BLaER1 treated with 17β-estradiol and CSF1 and Interleukin-3, amounts not matched to agents 10 nM and 100 nM (cell line): ENCODE results near the gene SPOCK3.
"Not testable (repeated sequence)": the region's sequence is repeated elsewhere in the genome, so short reads cannot be mapped to it uniquely, and the experiment has no call there.

ENCODE experiments used
- H3K27ac ChIP-seq, 11 experiments: shearing (Covaris generic); formaldehyde crosslinking; 2 replicates each; pipeline ENCODE4 v1.8.1; 2022
- H3K27me3 ChIP-seq, 11 experiments: shearing (Covaris generic); formaldehyde crosslinking; 2 replicates each; pipeline ENCODE4 v1.8.1; 2022
- H3K36me3 ChIP-seq, 11 experiments: shearing (Covaris generic); formaldehyde crosslinking; 2 replicates each; pipeline ENCODE4 v1.8.1; 2022
- H3K4me1 ChIP-seq, 10 experiments: shearing (Covaris generic); formaldehyde crosslinking; 2 replicates each; pipeline ENCODE4 v1.8.1; 2022
- H3K4me2 ChIP-seq, 11 experiments: shearing (Covaris generic); formaldehyde crosslinking; 2 replicates each; pipeline ENCODE4 v1.8.1; 2022
- H3K4me3 ChIP-seq, 10 experiments: shearing (Covaris generic); formaldehyde crosslinking; 2 replicates each; pipeline ENCODE4 v1.8.1; 2022
- H3K9ac ChIP-seq, 11 experiments: shearing (Covaris generic); formaldehyde crosslinking; 2 replicates each; pipeline ENCODE4 v1.8.1; 2022
- H3K9me3 ChIP-seq, 11 experiments: shearing (Covaris generic); formaldehyde crosslinking; replicated peaks in 1 of 11; 2 replicates each; pipeline ENCODE4 v1.8.1; 2022
- H4K20me1 ChIP-seq, 11 experiments: shearing (Covaris generic); formaldehyde crosslinking; 2 replicates each; pipeline ENCODE4 v1.8.1; 2022
- Cebpa-rat ChIP-seq, 11 experiments: shearing (Covaris generic); IDR thresholded peaks; 2 replicates each; pipeline ENCODE4 v1.8.1; 2022

The SPOCK3 gene

DNA sequence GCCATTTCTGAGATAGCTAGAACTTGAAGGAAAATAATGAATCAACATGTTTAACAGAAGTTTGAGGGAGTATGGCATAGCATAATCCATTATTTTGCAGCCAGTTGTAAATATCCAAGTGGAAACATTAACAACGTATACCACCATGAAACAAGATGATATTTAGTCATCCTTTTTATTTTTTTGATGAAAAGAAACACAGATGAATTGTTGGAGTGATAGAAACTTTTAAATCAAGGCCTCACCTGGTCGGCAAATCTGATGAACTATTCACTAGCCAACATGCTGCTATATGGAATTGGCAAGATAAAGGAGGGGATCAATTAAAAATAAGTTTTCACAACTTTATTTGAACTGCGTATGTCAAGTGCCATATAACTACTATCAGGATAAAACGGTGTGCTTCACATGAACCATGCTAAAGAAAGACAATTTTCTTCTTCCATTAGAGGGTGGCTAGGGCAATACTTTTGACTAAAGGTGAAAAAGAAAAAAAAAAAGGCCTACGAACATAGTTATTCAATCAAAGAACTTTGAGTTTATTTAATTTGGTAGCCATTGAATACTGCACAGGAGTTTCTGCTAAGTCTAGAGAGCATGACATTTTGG lies 510.7 kb downstream of the SPOCK3 start:
- no peak overlapping the region for H3K27ac ChIP-seq
- H3K4me2 ChIP-seq = no peak overlapping the region
- no peaks in the 10 kb centered on the region for H3K4me1 ChIP-seq
- H3K27me3 ChIP-seq = no peaks in the 10 kb centered on the region
- H3K9me3 ChIP-seq = no peaks in the 10 kb centered on the region
- H3K4me3 ChIP-seq = no peak overlapping the region
- H3K9ac ChIP-seq = no peak overlapping the region
- H3K36me3 ChIP-seq = no peaks in the 10 kb centered on the region
- no peak for TF ChIP-seq Cebpa-rat (IDR thresholded peaks at IDR 0.05)
- H4K20me1 ChIP-seq = no peaks in the 10 kb centered on the region

DNA sequence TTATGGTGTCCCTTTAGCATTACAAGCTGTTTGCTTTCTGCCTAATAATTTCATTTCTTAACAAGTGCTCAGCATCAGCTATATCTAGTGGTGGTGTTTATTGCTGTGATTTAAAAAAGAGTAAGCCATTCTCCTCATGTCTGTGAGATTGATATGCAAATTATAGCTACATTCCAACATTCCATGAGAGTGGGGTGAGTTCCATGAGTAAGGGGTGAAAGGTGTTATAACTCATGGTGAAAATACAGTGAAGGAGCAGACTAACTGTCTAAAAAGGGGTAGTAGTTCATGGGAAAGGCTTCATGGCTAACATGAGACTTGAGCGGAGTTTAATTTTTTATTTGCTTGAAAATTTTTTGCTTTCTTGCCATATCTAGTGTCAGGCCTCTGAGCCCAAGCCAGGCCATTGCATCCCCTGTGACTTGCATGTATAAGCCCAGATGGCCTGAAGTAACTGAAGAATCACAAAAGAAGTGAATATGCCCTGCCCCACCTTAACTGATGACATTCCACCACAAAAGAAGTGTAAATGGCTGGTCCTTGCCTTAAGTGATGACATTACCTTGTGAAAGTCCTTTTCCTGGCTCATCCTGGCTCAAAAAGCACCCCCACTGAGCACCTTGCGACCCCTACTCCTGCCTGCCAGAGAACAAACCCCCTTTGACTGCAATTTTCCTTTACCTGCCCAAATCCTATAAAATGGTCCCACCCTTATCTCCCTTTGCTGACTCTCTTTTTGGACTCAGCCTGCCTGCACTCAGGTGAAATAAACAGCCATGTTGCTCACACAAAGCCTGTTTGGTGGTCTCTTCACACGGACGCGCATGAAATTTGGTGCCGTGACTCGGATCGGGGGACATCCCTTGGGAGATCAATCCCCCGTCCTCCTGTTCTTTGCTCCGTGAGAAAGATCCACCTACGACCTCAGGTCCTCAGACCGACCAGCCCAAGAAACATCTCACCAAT lies 518.3 kb downstream of the SPOCK3 start:
- H3K36me3 ChIP-seq, H3K4me2 ChIP-seq, H3K9me3 ChIP-seq, H3K4me3 ChIP-seq, H3K9ac ChIP-seq, H3K27ac ChIP-seq, H4K20me1 ChIP-seq, H3K4me1 ChIP-seq, H3K27me3 ChIP-seq: not testable (repeated sequence)

DNA sequence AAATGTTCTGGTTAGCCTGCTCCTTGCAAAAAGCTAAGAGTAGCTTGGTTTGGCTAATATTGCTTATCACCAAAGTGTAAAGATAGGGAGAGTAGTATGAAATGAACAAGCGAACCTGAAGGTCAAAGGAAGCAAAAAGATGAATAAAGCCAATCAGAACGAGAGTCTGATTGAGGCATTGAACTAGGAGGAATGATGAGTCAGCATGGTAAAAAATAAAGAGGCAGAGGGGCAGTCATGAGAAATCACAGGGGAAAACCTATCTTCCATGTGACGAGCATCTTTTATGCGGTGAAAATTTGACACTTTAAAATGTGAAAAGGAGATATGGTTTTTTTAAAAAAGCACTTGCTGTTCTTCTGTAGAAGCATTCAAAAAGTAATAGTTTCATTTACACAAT lies 533.7 kb downstream of the SPOCK3 start:
- Histone ChIP-seq H3K9ac (no peak overlapping the region), H3K9me3 (peaks cover 12 to 21% (median 17%) of the 10 kb centered on the region in 11 experiments; a peak in 16 of 22 replicates), H4K20me1 (no peaks in the 10 kb centered on the region), H3K27ac (no peak overlapping the region), H3K27me3 (no peaks in the 10 kb centered on the region), H3K4me3 (no peak overlapping the region), H3K4me2 (no peak overlapping the region), H3K36me3 (no peaks in the 10 kb centered on the region), H3K4me1 (no peaks in the 10 kb centered on the region)
- no peak for TF ChIP-seq Cebpa-rat (IDR thresholded peaks at IDR 0.05)

GRCh38 chr4:166688835-166689234 lies 545.5 kb downstream of the SPOCK3 start:
- Histone ChIP-seq H3K27me3 (no peaks in the 10 kb centered on the region), H4K20me1 (no peaks in the 10 kb centered on the region), H3K4me2 (no peak overlapping the region), H3K9ac (no peak overlapping the region), H3K27ac (no peak overlapping the region), H3K36me3 (no peaks in the 10 kb centered on the region), H3K9me3 (no peaks in the 10 kb centered on the region), H3K4me1 (no peaks in the 10 kb centered on the region), H3K4me3 (no peak overlapping the region)
- TF ChIP-seq Cebpa-rat (IDR thresholded peaks at IDR 0.05) = no peak

GRCh38 chr4:166687828-166688227 lies 546.5 kb downstream of the SPOCK3 start:
- Histone ChIP-seq H3K4me1 (no peaks in the 10 kb centered on the region), H3K4me3 (no peak overlapping the region), H3K27ac (no peak overlapping the region), H3K9ac (no peak overlapping the region), H3K4me2 (no peak overlapping the region), H3K9me3 (no peaks in the 10 kb centered on the region), H4K20me1 (no peaks in the 10 kb centered on the region), H3K36me3 (no peaks in the 10 kb centered on the region), H3K27me3 (no peaks in the 10 kb centered on the region)
- no peak for TF ChIP-seq Cebpa-rat (IDR thresholded peaks at IDR 0.05)
